LNCAP (cell line): ENCODE results near the gene IL22RA1.

Source experiments
- CTCF ChIP-seq: fragments of 450-650 bp; IDR thresholded peaks from 2 replicates; pipeline ENCODE4 v1.5.1; 2017; ENCODE audit warnings: mild to moderate bottlenecking

Gene IL22RA1

GRCh38 chr1:24092979-24093378, 50.0 kb downstream of the IL22RA1 start:
- no peak for TF ChIP-seq CTCF

GRCh38 chr1:24091971-24092482, 50.9 kb downstream of the IL22RA1 start:
- no peak for TF ChIP-seq CTCF

GRCh38 chr1:24090736-24091135, 52.2 kb downstream of the IL22RA1 start:
- no peak for TF ChIP-seq CTCF

- TF ChIP-seq CTCF: no peak
Measured at GRCh38 chr1:24089743-24090555, 53.0 kb downstream of the IL22RA1 start.

- no peak for TF ChIP-seq CTCF
Measured at GRCh38 chr1:24089027-24089742, 53.8 kb downstream of the IL22RA1 start.

GRCh38 chr1:24086466-24086865, 56.5 kb downstream of the IL22RA1 start:
- no peak for TF ChIP-seq CTCF

- TF ChIP-seq CTCF: no peak
Measured at GRCh38 chr1:24085546-24085945, 57.4 kb downstream of the IL22RA1 start.
